GM12878 (cell line): ENCODE measurements around the gene NTM. TPM values are rescaled to one million over a fixed set of nuclear protein-coding genes. Genes with fewer than 3 reads are reported as not detected.
A peak's percentile ranks its signal among the peaks of the same experiment; 100 is the strongest.

Experiments used
- DPF2 ChIP-seq: fragments of 450-650 bp; IDR thresholded peaks from 2 replicates; pipeline ENCODE4 v1.6.1; 2017; ENCODE audit warnings: mild to moderate bottlenecking
- GABPA ChIP-seq: IDR thresholded peaks from 2 replicates; pipeline ENCODE4 v1.6.1; 2014; ENCODE audit warnings: antibody characterized with exemption, low read depth, mild to moderate bottlenecking, inconsistent platforms
- NFIC ChIP-seq: IDR thresholded peaks from 2 replicates; pipeline ENCODE4 v1.6.1; 2012; ENCODE audit warnings: low read depth, mild to moderate bottlenecking, inconsistent platforms, low read length, moderate library complexity
- STAT3 ChIP-seq: IDR thresholded peaks from 2 replicates; pipeline ENCODE4 v1.6.1; 2011; ENCODE audit warnings: low read depth, low read length, improper control_type of control experiment
- polyA plus RNA-seq, 11 experiments: library from polyadenylated mRNA; depleted of rRNA in 4 of 11; unstranded in 6 of 11; stranded (reverse) in 5 of 11; fragments of >200 nt; fragmentation: Nextera tagmentation in 4 of 11; fragmentation: Illumina TruSeq in 1 of 11; extraction: Ambion mirVana in 4 of 11; extraction: Trizol in 1 of 11; gene quantifications; 1 replicate in 1 of 11; 2 replicates in 10 of 11; pipeline versions ENCODE4 v1.2.1 to v1.2.3, GENCODE V29; 2011 to 2016; ENCODE audit warnings: inconsistent platforms in 2 of 11, missing spikeins in 2 of 11, low read depth in 1 of 11
- total RNA-seq, 4 experiments: library from RNA; depleted of rRNA in 3 of 4; stranded (reverse); fragments of >200 nt in 3 of 4; fragmentation: Illumina TruSeq in 1 of 4; extraction: Trizol in 1 of 4; gene quantifications; 2 replicates each; pipeline versions ENCODE4 v1.2.1 to v1.2.3, GENCODE V29; 2013 to 2021
- TF ChIP-seq, protein P1 (sequence below): fragments of 450-650 bp; IDR thresholded peaks from 2 replicates; pipeline ENCODE4 v1.6.1; 2014; ENCODE audit warnings: mild to moderate bottlenecking
- TF ChIP-seq, protein P2 (sequence below): IDR thresholded peaks from 2 replicates; pipeline ENCODE4 v1.6.1; 2012; ENCODE audit warnings: low read depth, low read length, improper control_type of control experiment
- TF ChIP-seq, protein P3 (sequence below): fragments of 450-650 bp; IDR thresholded peaks from 2 replicates; pipeline ENCODE4 v1.6.1; 2017; ENCODE audit warnings: mild to moderate bottlenecking, moderate library complexity
- TF ChIP-seq, protein P4 (sequence below): IDR thresholded peaks from 2 replicates; pipeline ENCODE4 v1.6.1; 2012; ENCODE audit warnings: mild to moderate bottlenecking, low read depth, low read length
- TF ChIP-seq, protein P5 (sequence below): fragments of 450-650 bp; IDR thresholded peaks from 2 replicates; pipeline ENCODE4 v1.6.1; 2017; ENCODE audit warnings: low read depth, mild to moderate bottlenecking, moderate library complexity
- TF ChIP-seq, protein P6 (sequence below): fragments of 450-650 bp; IDR thresholded peaks from 2 replicates; pipeline ENCODE4 v1.6.1; 2017; ENCODE audit warnings: antibody characterized with exemption, mild to moderate bottlenecking, moderate library complexity
- TF ChIP-seq, protein P7 (sequence below): IDR thresholded peaks from 2 replicates; pipeline ENCODE4 v1.6.1; 2011; ENCODE audit warnings: borderline replicate concordance, low read depth, mild to moderate bottlenecking, moderate library complexity, low read length; ENCODE audit not compliant: insufficient read depth, poor library complexity, severe bottlenecking

Gene NTM
- total and polyA plus RNA-seq, 10 of the 15 experiments (the other 5 are each of a cell fraction or from before 2014, with no cell fraction given), result not detected

DNA sequence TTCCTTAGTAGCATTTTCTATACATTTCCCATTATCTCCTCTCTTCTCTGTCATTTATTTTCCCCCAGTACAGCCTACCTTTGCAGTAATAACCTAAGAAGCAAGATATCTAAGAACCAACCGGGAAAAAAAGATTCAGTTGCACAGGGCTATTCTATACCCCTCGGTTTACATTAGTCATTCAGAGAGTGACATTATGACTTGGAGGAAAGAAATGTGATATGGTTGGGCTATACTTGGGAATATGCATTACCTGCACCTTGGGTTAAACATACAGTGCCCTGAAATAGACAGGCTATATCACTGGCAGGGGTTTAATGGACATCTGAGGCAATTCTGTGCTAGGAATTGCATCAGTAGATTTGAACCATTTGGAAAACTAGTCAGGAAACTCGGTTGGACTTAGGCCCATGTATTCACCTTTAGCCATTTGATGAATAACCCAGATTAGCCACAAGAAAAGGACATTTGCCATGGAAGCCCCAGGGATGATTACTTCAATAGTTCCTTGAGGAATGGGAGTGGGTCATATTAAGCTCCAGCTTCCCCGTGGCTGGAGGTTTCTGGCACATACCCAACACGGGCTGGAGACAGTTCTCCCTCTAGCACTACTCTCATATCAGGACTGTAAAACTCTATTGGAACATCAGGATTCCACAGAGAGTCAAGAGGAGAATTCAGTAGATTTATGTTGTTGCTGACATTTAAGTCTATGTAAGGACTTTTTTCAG, 973.2 kb downstream of the NTM start (continued):
- TF ChIP-seq, protein P1, sequence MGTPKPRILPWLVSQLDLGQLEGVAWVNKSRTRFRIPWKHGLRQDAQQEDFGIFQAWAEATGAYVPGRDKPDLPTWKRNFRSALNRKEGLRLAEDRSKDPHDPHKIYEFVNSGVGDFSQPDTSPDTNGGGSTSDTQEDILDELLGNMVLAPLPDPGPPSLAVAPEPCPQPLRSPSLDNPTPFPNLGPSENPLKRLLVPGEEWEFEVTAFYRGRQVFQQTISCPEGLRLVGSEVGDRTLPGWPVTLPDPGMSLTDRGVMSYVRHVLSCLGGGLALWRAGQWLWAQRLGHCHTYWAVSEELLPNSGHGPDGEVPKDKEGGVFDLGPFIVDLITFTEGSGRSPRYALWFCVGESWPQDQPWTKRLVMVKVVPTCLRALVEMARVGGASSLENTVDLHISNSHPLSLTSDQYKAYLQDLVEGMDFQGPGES, result no peak
- TF ChIP-seq, protein P2, sequence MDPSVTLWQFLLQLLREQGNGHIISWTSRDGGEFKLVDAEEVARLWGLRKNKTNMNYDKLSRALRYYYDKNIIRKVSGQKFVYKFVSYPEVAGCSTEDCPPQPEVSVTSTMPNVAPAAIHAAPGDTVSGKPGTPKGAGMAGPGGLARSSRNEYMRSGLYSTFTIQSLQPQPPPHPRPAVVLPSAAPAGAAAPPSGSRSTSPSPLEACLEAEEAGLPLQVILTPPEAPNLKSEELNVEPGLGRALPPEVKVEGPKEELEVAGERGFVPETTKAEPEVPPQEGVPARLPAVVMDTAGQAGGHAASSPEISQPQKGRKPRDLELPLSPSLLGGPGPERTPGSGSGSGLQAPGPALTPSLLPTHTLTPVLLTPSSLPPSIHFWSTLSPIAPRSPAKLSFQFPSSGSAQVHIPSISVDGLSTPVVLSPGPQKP, result no peak
- TF ChIP-seq, protein P3, sequence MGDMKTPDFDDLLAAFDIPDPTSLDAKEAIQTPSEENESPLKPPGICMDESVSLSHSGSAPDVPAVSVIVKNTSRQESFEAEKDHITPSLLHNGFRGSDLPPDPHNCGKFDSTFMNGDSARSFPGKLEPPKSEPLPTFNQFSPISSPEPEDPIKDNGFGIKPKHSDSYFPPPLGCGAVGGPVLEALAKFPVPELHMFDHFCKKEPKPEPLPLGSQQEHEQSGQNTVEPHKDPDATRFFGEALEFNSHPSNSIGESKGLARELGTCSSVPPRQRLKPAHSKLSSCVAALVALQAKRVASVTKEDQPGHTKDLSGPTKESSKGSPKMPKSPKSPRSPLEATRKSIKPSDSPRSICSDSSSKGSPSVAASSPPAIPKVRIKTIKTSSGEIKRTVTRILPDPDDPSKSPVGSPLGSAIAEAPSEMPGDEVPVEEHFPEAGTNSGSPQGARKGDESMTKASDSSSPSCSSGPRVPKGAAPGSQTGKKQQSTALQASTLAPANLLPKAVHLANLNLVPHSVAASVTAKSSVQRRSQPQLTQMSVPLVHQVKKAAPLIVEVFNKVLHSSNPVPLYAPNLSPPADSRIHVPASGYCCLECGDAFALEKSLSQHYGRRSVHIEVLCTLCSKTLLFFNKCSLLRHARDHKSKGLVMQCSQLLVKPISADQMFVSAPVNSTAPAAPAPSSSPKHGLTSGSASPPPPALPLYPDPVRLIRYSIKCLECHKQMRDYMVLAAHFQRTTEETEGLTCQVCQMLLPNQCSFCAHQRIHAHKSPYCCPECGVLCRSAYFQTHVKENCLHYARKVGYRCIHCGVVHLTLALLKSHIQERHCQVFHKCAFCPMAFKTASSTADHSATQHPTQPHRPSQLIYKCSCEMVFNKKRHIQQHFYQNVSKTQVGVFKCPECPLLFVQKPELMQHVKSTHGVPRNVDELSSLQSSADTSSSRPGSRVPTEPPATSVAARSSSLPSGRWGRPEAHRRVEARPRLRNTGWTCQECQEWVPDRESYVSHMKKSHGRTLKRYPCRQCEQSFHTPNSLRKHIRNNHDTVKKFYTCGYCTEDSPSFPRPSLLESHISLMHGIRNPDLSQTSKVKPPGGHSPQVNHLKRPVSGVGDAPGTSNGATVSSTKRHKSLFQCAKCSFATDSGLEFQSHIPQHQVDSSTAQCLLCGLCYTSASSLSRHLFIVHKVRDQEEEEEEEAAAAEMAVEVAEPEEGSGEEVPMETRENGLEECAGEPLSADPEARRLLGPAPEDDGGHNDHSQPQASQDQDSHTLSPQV, result no peak
- TF ChIP-seq, protein P4, sequence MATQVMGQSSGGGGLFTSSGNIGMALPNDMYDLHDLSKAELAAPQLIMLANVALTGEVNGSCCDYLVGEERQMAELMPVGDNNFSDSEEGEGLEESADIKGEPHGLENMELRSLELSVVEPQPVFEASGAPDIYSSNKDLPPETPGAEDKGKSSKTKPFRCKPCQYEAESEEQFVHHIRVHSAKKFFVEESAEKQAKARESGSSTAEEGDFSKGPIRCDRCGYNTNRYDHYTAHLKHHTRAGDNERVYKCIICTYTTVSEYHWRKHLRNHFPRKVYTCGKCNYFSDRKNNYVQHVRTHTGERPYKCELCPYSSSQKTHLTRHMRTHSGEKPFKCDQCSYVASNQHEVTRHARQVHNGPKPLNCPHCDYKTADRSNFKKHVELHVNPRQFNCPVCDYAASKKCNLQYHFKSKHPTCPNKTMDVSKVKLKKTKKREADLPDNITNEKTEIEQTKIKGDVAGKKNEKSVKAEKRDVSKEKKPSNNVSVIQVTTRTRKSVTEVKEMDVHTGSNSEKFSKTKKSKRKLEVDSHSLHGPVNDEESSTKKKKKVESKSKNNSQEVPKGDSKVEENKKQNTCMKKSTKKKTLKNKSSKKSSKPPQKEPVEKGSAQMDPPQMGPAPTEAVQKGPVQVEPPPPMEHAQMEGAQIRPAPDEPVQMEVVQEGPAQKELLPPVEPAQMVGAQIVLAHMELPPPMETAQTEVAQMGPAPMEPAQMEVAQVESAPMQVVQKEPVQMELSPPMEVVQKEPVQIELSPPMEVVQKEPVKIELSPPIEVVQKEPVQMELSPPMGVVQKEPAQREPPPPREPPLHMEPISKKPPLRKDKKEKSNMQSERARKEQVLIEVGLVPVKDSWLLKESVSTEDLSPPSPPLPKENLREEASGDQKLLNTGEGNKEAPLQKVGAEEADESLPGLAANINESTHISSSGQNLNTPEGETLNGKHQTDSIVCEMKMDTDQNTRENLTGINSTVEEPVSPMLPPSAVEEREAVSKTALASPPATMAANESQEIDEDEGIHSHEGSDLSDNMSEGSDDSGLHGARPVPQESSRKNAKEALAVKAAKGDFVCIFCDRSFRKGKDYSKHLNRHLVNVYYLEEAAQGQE, result no peak
- peak; percentile 51; the same call in 1 of the 2 replicates for TF ChIP-seq GABPA
- TF ChIP-seq, protein P5, sequence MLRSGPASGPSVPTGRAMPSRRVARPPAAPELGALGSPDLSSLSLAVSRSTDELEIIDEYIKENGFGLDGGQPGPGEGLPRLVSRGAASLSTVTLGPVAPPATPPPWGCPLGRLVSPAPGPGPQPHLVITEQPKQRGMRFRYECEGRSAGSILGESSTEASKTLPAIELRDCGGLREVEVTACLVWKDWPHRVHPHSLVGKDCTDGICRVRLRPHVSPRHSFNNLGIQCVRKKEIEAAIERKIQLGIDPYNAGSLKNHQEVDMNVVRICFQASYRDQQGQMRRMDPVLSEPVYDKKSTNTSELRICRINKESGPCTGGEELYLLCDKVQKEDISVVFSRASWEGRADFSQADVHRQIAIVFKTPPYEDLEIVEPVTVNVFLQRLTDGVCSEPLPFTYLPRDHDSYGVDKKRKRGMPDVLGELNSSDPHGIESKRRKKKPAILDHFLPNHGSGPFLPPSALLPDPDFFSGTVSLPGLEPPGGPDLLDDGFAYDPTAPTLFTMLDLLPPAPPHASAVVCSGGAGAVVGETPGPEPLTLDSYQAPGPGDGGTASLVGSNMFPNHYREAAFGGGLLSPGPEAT, result no peak
- TF ChIP-seq, protein P6, sequence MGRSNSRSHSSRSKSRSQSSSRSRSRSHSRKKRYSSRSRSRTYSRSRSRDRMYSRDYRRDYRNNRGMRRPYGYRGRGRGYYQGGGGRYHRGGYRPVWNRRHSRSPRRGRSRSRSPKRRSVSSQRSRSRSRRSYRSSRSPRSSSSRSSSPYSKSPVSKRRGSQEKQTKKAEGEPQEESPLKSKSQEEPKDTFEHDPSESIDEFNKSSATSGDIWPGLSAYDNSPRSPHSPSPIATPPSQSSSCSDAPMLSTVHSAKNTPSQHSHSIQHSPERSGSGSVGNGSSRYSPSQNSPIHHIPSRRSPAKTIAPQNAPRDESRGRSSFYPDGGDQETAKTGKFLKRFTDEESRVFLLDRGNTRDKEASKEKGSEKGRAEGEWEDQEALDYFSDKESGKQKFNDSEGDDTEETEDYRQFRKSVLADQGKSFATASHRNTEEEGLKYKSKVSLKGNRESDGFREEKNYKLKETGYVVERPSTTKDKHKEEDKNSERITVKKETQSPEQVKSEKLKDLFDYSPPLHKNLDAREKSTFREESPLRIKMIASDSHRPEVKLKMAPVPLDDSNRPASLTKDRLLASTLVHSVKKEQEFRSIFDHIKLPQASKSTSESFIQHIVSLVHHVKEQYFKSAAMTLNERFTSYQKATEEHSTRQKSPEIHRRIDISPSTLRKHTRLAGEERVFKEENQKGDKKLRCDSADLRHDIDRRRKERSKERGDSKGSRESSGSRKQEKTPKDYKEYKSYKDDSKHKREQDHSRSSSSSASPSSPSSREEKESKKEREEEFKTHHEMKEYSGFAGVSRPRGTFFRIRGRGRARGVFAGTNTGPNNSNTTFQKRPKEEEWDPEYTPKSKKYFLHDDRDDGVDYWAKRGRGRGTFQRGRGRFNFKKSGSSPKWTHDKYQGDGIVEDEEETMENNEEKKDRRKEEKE, result no peak
- TF ChIP-seq DPF2, result no peak
- no peak for TF ChIP-seq STAT3
- TF ChIP-seq, protein P7, sequence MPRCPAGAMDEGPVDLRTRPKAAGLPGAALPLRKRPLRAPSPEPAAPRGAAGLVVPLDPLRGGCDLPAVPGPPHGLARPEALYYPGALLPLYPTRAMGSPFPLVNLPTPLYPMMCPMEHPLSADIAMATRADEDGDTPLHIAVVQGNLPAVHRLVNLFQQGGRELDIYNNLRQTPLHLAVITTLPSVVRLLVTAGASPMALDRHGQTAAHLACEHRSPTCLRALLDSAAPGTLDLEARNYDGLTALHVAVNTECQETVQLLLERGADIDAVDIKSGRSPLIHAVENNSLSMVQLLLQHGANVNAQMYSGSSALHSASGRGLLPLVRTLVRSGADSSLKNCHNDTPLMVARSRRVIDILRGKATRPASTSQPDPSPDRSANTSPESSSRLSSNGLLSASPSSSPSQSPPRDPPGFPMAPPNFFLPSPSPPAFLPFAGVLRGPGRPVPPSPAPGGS, result peak; percentile 41
- peak; percentile 91 for TF ChIP-seq NFIC
